Measurements from ENCODE around the gene PIP5K1A.

The PIP5K1A gene

DNA sequence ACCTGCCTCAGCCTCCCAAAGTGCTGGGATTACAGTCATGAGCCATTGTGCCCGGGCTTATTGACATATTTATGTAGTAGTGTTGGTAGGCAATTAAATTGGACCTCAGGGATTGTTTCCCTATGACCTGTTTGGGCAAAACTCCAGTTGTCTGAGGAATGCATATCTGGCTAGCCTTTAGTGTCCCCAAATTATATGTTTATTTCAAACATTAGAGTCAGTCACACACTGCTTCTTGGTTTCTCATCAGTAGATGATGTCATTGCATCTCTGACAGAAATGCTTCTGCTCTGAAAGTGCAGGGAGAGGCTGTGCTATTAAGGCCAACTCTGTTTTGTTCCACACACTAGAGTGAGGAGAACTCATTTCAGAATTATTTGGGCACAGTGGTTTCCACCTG, 12.5 kb downstream of the PIP5K1A start:
- TF ChIP-seq, protein P1, sequence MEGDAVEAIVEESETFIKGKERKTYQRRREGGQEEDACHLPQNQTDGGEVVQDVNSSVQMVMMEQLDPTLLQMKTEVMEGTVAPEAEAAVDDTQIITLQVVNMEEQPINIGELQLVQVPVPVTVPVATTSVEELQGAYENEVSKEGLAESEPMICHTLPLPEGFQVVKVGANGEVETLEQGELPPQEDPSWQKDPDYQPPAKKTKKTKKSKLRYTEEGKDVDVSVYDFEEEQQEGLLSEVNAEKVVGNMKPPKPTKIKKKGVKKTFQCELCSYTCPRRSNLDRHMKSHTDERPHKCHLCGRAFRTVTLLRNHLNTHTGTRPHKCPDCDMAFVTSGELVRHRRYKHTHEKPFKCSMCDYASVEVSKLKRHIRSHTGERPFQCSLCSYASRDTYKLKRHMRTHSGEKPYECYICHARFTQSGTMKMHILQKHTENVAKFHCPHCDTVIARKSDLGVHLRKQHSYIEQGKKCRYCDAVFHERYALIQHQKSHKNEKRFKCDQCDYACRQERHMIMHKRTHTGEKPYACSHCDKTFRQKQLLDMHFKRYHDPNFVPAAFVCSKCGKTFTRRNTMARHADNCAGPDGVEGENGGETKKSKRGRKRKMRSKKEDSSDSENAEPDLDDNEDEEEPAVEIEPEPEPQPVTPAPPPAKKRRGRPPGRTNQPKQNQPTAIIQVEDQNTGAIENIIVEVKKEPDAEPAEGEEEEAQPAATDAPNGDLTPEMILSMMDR (IDR thresholded peaks at IDR 0.05; ENCODE audit: control insufficient read depth, extremely low read depth, insufficient read depth), result no peak
- no peak overlapping the region for H3K4me3 ChIP-seq (ENCODE audit: low read depth, low read length)
- peak; percentile 71 for DNase-seq (ENCODE audit: low read depth)

DNA sequence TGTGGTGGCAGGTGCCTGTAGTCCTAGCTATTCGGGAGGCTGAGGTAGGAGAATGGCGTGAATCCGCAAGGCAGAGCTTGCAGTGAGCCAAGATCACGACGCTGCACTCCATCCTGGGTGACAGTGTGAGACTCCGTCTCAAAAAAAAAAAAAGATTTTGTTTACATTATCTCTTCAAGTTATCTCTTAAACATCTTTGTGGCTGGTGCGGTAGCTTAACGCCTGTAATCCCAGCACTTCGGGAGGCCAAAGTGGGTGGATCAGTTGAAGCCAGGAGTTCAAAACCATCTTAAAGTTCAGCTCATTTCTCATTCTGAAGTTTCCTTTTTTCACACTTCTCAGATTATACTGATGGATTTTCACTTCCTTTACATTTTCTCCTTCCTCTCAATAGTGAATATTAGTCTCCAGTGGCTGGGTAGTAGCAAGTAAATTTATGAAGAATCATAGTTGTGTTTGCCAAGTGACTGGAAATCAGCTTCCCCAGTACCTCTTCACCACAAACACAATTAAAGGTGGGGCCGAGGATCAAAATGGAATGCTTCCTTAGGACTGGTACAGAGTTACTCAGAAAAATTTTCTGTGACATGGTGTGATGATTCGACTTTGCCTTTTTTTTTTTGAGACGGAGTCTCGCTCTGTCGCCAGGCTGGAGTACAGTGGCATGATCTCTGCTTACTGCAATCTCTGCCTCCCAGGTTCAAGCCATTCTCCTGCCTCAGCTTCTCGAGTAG, 13.8 kb downstream of the PIP5K1A start:
- TF ChIP-seq, protein P1 (IDR thresholded peaks at IDR 0.05; ENCODE audit: control insufficient read depth, extremely low read depth, insufficient read depth), result no peak
- H3K4me3 ChIP-seq (ENCODE audit: low read depth, low read length), result no peak overlapping the region
- DNase-seq (ENCODE audit: low read depth), result no peak

DNA sequence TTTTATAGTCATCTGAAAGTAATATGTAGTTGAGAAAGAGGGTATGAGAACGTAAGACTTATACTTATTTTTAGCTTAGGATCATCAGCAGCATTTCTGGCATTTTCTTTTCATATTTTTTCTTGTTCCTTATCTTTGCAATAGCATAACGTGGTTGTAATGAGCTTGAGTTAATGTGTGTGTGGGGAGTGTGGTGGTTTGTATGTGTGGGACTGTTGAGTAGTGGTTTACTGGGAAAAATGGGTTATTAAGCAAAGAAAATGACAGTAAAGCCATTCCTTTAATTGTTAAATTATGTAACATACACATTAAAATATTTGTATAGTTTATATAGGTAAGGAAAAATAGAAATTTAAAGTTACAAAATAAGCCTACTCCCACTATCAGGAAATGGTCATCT, 15.2 kb downstream of the PIP5K1A start:
- TF ChIP-seq, protein P1 (IDR thresholded peaks at IDR 0.05; ENCODE audit: control insufficient read depth, extremely low read depth, insufficient read depth), result no peak
- H3K4me3 ChIP-seq (ENCODE audit: low read depth, low read length), result no peak overlapping the region
- no peak for DNase-seq (ENCODE audit: low read depth)

DNA sequence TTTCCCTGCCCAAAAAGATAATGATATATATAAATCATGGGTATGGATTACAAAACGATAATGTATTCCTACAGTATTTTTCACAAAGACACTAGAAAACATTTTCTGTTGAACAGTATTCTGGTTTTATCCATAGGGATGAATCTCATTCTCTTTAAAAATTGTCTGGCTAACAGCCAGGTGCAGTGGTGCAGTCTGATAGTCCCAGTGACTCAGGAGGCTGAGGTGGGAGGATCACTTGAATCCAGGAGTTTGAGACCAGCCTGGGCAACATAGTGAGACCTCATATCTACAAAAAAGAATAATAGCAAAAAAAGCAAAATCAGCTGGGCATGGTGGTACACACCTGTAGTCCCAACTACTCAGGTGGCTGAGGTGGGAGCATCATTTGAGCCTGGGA, 23.3 kb downstream of the PIP5K1A start:
- TF ChIP-seq, protein P1 (IDR thresholded peaks at IDR 0.05; ENCODE audit: control insufficient read depth, extremely low read depth, insufficient read depth), result no peak
- H3K4me3 ChIP-seq (ENCODE audit: low read depth, low read length), result no peak overlapping the region
- DNase-seq (ENCODE audit: low read depth), result no peak

DNA sequence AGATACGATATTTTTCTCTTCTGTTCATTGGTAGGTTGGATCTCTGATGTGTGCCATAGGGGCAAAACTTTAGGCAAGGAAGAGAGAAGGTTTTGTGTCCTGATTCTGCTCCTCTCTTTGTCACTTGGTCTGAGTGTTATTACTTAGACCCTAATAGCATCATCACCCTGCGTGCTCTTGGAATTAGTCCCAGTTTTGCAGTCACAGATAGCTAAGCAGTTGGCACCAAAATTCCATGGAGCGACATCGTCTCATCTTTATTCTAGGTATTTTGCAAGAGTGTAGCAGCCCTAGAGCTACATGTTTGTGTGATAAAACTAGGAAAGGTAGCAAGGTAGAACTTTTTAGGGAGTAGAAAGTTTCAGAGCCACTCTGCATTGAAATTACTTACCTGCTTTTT, 23.8 kb downstream of the PIP5K1A start:
- no peak overlapping the region for H3K4me3 ChIP-seq (ENCODE audit: low read depth, low read length)
- no peak for DNase-seq (ENCODE audit: low read depth)
- TF ChIP-seq, protein P1 (IDR thresholded peaks at IDR 0.05; ENCODE audit: control insufficient read depth, extremely low read depth, insufficient read depth), result no peak

DNA sequence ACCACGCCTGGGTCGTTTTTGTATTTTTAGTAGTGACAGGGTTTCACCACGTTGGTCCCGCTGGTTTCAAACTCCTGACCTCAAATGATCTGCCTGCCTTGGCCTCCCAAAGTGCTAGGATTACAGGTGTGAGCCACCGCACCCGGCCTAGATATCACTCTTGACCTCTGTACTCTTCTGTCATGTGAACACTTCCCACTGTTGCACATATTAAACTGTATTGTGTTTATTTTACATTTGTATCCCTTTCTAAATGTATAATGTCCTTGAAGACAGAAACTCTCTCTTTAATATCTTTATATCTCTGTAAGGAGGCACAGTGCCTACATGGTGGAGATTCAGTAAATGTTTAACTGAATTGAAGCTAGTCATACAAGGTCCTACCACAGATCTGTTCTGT, 36.9 kb downstream of the PIP5K1A start:
- TF ChIP-seq, protein P1 (IDR thresholded peaks at IDR 0.05; ENCODE audit: control insufficient read depth, extremely low read depth, insufficient read depth), result no peak
- DNase-seq (ENCODE audit: low read depth), result no peak
- H3K4me3 ChIP-seq (ENCODE audit: low read depth, low read length), result no peak overlapping the region
